SK-N-SH (cell line): Measurements from ENCODE around the gene SLC8B1. TPM values are rescaled to one million over a fixed set of nuclear protein-coding genes. Genes with fewer than 3 reads are reported as not detected.

Experiments
- CTCF ChIA-PET: fragments of 300-600, 350-600 bp; formaldehyde crosslinking; extraction: SDS; loops from one replicate; lab custom pipeline; 2021; lab: Yijun Ruan, JAX
- POLR2A ChIA-PET: fragments of 350-600 bp; sonication (Branson Sonifier 250); formaldehyde crosslinking; extraction: SDS; loops from one replicate; lab custom pipeline; 2020; ENCODE audit warnings: antibody characterized with exemption, inconsistent platforms; lab: Yijun Ruan, JAX
- DNase-seq: peaks from one replicate; pipeline ENCODE4 v3.0.0; 2012
- H2AFZ ChIP-seq: fragments of 200-600 bp; sonication (generic); 2 replicates; pipeline ENCODE4 v1.8.1; 2016; ENCODE audit warnings: antibody characterized with exemption, mild to moderate bottlenecking, low read depth
- H3F3A ChIP-seq: fragments of 200-600 bp; sonication (generic); replicated peaks from 2 replicates; pipeline ENCODE3; 2016; ENCODE audit warnings: antibody characterized with exemption, mild to moderate bottlenecking; ENCODE audit not compliant: insufficient read depth
- H3K27ac ChIP-seq, 2 experiments: fragments of 200-500 bp in 1 of 2; fragments of 200-600 bp in 1 of 2; sonication (Bioruptor generic) in 1 of 2; sonication (generic), shearing (Covaris generic) in 1 of 2; 2 replicates each; pipeline versions ENCODE4 v1.5.1 to v1.6.1; 2014 to 2016; ENCODE audit warnings: low read depth in 2 of 2, inconsistent platforms in 1 of 2, low read length in 1 of 2, mild to moderate bottlenecking in 1 of 2, mixed read lengths in 1 of 2
- H3K27me3 ChIP-seq: fragments of 200-600 bp; sonication (generic), shearing (Covaris generic); 2 replicates; pipeline ENCODE4 v1.6.1; 2016; ENCODE audit warnings: mixed run types; ENCODE audit not compliant: insufficient read depth
- H3K36me3 ChIP-seq, 2 experiments: fragments of 200-500 bp in 1 of 2; fragments of 200-600 bp in 1 of 2; sonication (Bioruptor generic) in 1 of 2; sonication (generic) in 1 of 2; replicated peaks in 1 of 2; 2 replicates each; pipeline versions ENCODE3 to v1.5.1; 2014 to 2016; ENCODE audit warnings: low read length in 1 of 2, mild to moderate bottlenecking in 1 of 2; ENCODE audit not compliant: insufficient read depth in 2 of 2, control insufficient read depth in 1 of 2
- H3K4me1 ChIP-seq, 2 experiments: fragments of 200-500 bp in 1 of 2; fragments of 200-600 bp in 1 of 2; sonication (Bioruptor generic) in 1 of 2; sonication (generic), shearing (Covaris generic) in 1 of 2; 2 replicates each; pipeline versions ENCODE4 v1.5.1 to v1.6.1; 2014 to 2016; ENCODE audit warnings: low read depth in 1 of 2, low read length in 1 of 2, mixed run types in 1 of 2; ENCODE audit not compliant: insufficient read depth in 2 of 2, control insufficient read depth in 1 of 2
- H3K4me2 ChIP-seq: fragments of 200-600 bp; sonication (generic), shearing (Covaris generic); 2 replicates; pipeline ENCODE4 v1.6.1; 2017; ENCODE audit warnings: mixed run types
- H3K4me3 ChIP-seq, 2 experiments: fragments of 200-500 bp in 1 of 2; fragments of 200-600 bp in 1 of 2; sonication (Bioruptor generic) in 1 of 2; sonication (generic), shearing (Covaris generic) in 1 of 2; 2 replicates each; pipeline versions ENCODE4 v1.5.1 to v1.8.1; 2014 to 2016; ENCODE audit warnings: low read depth in 2 of 2, inconsistent platforms in 1 of 2, low read length in 1 of 2, mild to moderate bottlenecking in 1 of 2, mixed read lengths in 1 of 2, moderate library complexity in 1 of 2
- H3K79me2 ChIP-seq: fragments of 200-600 bp; sonication (generic); 2 replicates; pipeline ENCODE4 v1.8.1; 2017; ENCODE audit warnings: mild to moderate bottlenecking; ENCODE audit not compliant: insufficient read depth
- H3K9ac ChIP-seq: fragments of 200-600 bp; sonication (generic); 2 replicates; pipeline ENCODE4 v1.6.1; 2017; ENCODE audit warnings: mixed run types
- H3K9me2 ChIP-seq: fragments of 200-600 bp; sonication (generic); 2 replicates; pipeline ENCODE4 v1.6.1; 2017; ENCODE audit warnings: mixed run types
- H3K9me3 ChIP-seq: fragments of 200-600 bp; sonication (generic); 2 replicates; pipeline ENCODE4 v1.6.1; 2017; ENCODE audit warnings: mixed run types, mild to moderate bottlenecking, moderate library complexity
- H4K20me1 ChIP-seq: fragments of 200-600 bp; sonication (generic); 2 replicates; pipeline ENCODE4 v1.6.1; 2017; ENCODE audit warnings: mild to moderate bottlenecking, mixed run types; ENCODE audit not compliant: insufficient read depth
- EZH2phosphoT487 ChIP-seq: fragments of 200-600 bp; sonication (generic); IDR thresholded peaks from 2 replicates; pipeline ENCODE4 v1.6.1; 2017; ENCODE audit warnings: low read depth, mixed run types, mild to moderate bottlenecking, antibody characterized with exemption, moderate library complexity, borderline replicate concordance
- IRF3 ChIP-seq: fragments of 150-350 bp; IDR thresholded peaks from 2 replicates; pipeline ENCODE4 v1.6.1; 2016; ENCODE audit warnings: mild to moderate bottlenecking, low read depth, low read length
- JUND ChIP-seq: IDR thresholded peaks from 2 replicates; pipeline ENCODE4 v1.4.0; 2012
- MAX ChIP-seq: IDR thresholded peaks from 2 replicates; pipeline ENCODE4 v1.4.0; 2012; ENCODE audit warnings: low read depth
- MEF2A ChIP-seq: IDR thresholded peaks from 2 replicates; pipeline ENCODE4 v1.4.0; 2012; ENCODE audit warnings: low read depth, borderline replicate concordance
- MXI1 ChIP-seq: IDR thresholded peaks from 2 replicates; pipeline ENCODE4 v1.6.1; 2012; ENCODE audit warnings: mild to moderate bottlenecking, low read depth, low read length, improper control_type of control experiment
- NFIC ChIP-seq: IDR thresholded peaks from 2 replicates; pipeline ENCODE4 v1.4.0; 2012; ENCODE audit warnings: borderline replicate concordance
- NRF1 ChIP-seq: IDR thresholded peaks from 2 replicates; pipeline ENCODE4 v1.6.1; 2012; ENCODE audit warnings: low read depth, mild to moderate bottlenecking, low read length
- PBX3 ChIP-seq: IDR thresholded peaks from 2 replicates; pipeline ENCODE4; 2012
- POLR2AphosphoS5 ChIP-seq: IDR thresholded peaks from 2 replicates; pipeline ENCODE4 v1.6.1; 2012; ENCODE audit warnings: low read depth, low read length
- RFX5 ChIP-seq: IDR thresholded peaks from 2 replicates; pipeline ENCODE4 v1.6.1; 2012; ENCODE audit warnings: mild to moderate bottlenecking, improper control_type of control experiment, low read length
- TAF1 ChIP-seq: IDR thresholded peaks from 2 replicates; pipeline ENCODE4 v1.6.1; 2012; ENCODE audit warnings: low read depth, mild to moderate bottlenecking, low read length, moderate library complexity, borderline replicate concordance
- TCF12 ChIP-seq: IDR thresholded peaks from 2 replicates; pipeline ENCODE4 v1.4.0; 2012
- TEAD4 ChIP-seq: IDR thresholded peaks from 2 replicates; pipeline ENCODE4 v1.4.0; 2012; ENCODE audit warnings: mild to moderate bottlenecking, borderline replicate concordance; ENCODE audit not compliant: insufficient read depth
- USF1 ChIP-seq: IDR thresholded peaks from 2 replicates; pipeline ENCODE4 v1.4.0; 2012; ENCODE audit warnings: low read depth, borderline replicate concordance
- YY1 ChIP-seq: IDR thresholded peaks from 2 replicates; pipeline ENCODE4 v1.4.0; 2012; ENCODE audit warnings: low read depth, mild to moderate bottlenecking
- WGBS: methylation state at CpG from one replicate; pipeline ENCODE4 v1.1.6; 2017; ENCODE audit warnings: low lambda C conversion rate; 5-methylcytosine and 5-hydroxymethylcytosine counted together
- polyA plus RNA-seq, 3 experiments: library from polyadenylated mRNA; depleted of rRNA; stranded (reverse); fragments of >200 nt; gene quantifications; 2 replicates each; pipeline ENCODE4 v1.2.3, GENCODE V29; 2012

SLC8B1 gene
- polyA plus RNA-seq (2012; rRNA removed): 12.0 and 12.9 TPM in 2 replicates
- 6.1 and 6.3 TPM in 2 replicates for polyA plus RNA-seq (2012; cell fraction: cytosol; rRNA removed)
- 45.4 and 66.1 TPM in 2 replicates for polyA plus RNA-seq (2012; cell fraction: nucleus; rRNA removed)

GRCh38 chr12:113334786-113335539 lies at the start of gene SLC8B1:
Gene SLC8B1, minus strand, starts transcription at chr12:113335109. Its CDS starts 2,231 bp downstream, at chr12:113332878.
- Histone ChIP-seq H3K27me3 (no peaks in the 10 kb centered on the region), H3K9me3 (no peaks in the 10 kb centered on the region), H3K79me2 (no peaks in the 10 kb centered on the region), H2AFZ (peak within 1 kb of the TSS; percentile 90)
- CTCF ChIA-PET: interaction anchor here (0.8 kb wide), 1 partner anchor 120 kb away, joined by 3 read pairs; no protein-coding TSS in a partner anchor
- POLR2A ChIA-PET: interaction anchor here (0.5 to 0.9 kb wide), 2 partner anchors 87 to 143 kb away, joined by 3 read pairs; partner anchors contain the start of gene SDSL
- WGBS: 1% methylated on average over 26 of the region's 62 CpGs
- TF ChIP-seq NFIC (no peak), TAF1 (peak; percentile 68; the same call in 1 of the 2 replicates), RFX5 (no peak), MEF2A (peak; percentile 44; the same call in 1 of the 2 replicates), PBX3 (no peak), TEAD4 (no peak), TCF12 (no peak), MAX (no peak), JUND (no peak), NRF1 (no peak), YY1 (no peak), EZH2phosphoT487 (no peak), MXI1 (peak; percentile 34; the same call in 1 of the 2 replicates), USF1 (no peak), IRF3 (no peak), POLR2AphosphoS5 (peak; percentile 89)
- TF ChIP-seq, all 33 proteins: peak for 4
- Histone ChIP-seq H3K27ac (peak within 1 kb of the TSS in 1 of 2 experiments; percentile 51; a peak in 1 of 4 replicates), H3F3A (no peaks in the 10 kb centered on the region), H3K4me3 (peak within 1 kb of the TSS; percentile 63 to 76), H3K9me2 (no peaks in the 10 kb centered on the region), H3K36me3 (no peaks in the 10 kb centered on the region), H3K9ac (peak within 1 kb of the TSS; percentile 71), H4K20me1 (no peaks in the 10 kb centered on the region), H3K4me1 (peaks cover 0 to 13% of the 10 kb centered on the region in 2 experiments; a peak in 1 of 4 replicates), H3K4me2 (peak within 1 kb of the TSS; percentile 94)
- DNase-seq: peak; percentile 99
